Ascending aorta (tissue), 2 donors: ENCODE measurements around the gene HIGD1B. TPM values are rescaled to one million over a fixed set of nuclear protein-coding genes. Genes with fewer than 3 reads are reported as not detected.

Source experiments
- DNase-seq, 2 donors: peaks; one replicate each; pipeline ENCODE4 v3.0.0-alpha.2; 2019; ENCODE audit warnings: low spot score in 2 of 2
- H3K27ac ChIP-seq, 2 donors: fragments of 200-600 bp; sonication (generic); one replicate each; pipeline ENCODE4 v1.5.1; 2016 to 2017; ENCODE audit warnings: mild to moderate bottlenecking in 1 of 2
- H3K27me3 ChIP-seq: fragments of 200-600 bp; sonication (generic); one replicate; pipeline ENCODE4 v1.5.1; 2017
- H3K36me3 ChIP-seq, 2 donors: fragments of 200-600 bp; sonication (generic); one replicate each; pipeline ENCODE4 v1.5.1; 2016
- H3K4me1 ChIP-seq, 2 donors: fragments of 200-600 bp; sonication (generic); one replicate each; pipeline ENCODE4 v1.5.1; 2016 to 2017; ENCODE audit warnings: mild to moderate bottlenecking in 1 of 2
- H3K4me3 ChIP-seq, 2 donors: fragments of 200-600 bp; sonication (generic); one replicate each; pipeline ENCODE4 v1.5.1; 2016 to 2017; ENCODE audit warnings: mild to moderate bottlenecking in 1 of 2
- H3K9me3 ChIP-seq, 2 donors: fragments of 200-600 bp; sonication (generic); one replicate each; pipeline ENCODE4 v1.5.1; 2016
- intact Hi-C: fragments of 100-400 bp; cut with DNase I; formaldehyde crosslinking; loops from one replicate; pipeline ENCODE4 v1.15.1; 2023
- total RNA-seq: library from RNA; depleted of rRNA; stranded (reverse); fragments of >200 nt; gene quantifications from one replicate; pipeline ENCODE4 v1.1.0, GENCODE V29; 2016
- TF ChIP-seq, protein P1 (sequence below), 3 experiments: fragments of 200-600 bp in 2 of 3; fragments of 450-650 bp in 1 of 3; sonication (generic) in 2 of 3; IDR thresholded peaks; one replicate each; pipeline ENCODE4 v1.5.1; 2016 to 2019; ENCODE audit warnings: antibody characterized with exemption in 3 of 3, mild to moderate bottlenecking in 1 of 3, moderate library complexity in 1 of 3

HIGD1B gene
- total RNA-seq, 1 donor from 2014 or later: not detected

DNA sequence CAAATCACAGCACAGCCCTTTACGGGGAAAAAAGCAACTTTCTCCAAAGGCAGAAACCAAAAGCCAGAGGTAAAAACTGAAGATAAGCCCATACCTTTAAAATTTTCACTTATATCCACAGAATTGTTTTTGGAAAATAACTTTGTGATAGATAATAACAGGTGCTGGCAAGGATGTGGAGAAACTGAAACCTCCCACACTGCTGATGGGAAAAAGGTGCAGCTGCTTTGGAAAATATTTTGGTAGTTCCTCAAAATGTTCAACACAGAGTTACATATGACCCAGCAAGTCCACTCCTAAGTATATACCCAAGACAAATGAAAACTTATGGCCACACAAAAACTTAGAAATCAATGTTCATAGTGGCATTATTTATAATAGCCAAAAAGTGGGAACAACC, 39.3 kb downstream of the HIGD1B start:
- TF ChIP-seq, protein P1, sequence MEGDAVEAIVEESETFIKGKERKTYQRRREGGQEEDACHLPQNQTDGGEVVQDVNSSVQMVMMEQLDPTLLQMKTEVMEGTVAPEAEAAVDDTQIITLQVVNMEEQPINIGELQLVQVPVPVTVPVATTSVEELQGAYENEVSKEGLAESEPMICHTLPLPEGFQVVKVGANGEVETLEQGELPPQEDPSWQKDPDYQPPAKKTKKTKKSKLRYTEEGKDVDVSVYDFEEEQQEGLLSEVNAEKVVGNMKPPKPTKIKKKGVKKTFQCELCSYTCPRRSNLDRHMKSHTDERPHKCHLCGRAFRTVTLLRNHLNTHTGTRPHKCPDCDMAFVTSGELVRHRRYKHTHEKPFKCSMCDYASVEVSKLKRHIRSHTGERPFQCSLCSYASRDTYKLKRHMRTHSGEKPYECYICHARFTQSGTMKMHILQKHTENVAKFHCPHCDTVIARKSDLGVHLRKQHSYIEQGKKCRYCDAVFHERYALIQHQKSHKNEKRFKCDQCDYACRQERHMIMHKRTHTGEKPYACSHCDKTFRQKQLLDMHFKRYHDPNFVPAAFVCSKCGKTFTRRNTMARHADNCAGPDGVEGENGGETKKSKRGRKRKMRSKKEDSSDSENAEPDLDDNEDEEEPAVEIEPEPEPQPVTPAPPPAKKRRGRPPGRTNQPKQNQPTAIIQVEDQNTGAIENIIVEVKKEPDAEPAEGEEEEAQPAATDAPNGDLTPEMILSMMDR (IDR thresholded peaks at IDR 0.05): no peak
- Histone ChIP-seq H3K27ac (no peak overlapping the region), H3K4me1 (no peaks in the 10 kb centered on the region), H3K9me3 (no peaks in the 10 kb centered on the region), H3K36me3 (peaks cover 49 to 55% of the 10 kb centered on the region in 2 donors), H3K4me3 (no peak overlapping the region), H3K27me3 (no peaks in the 10 kb centered on the region)
- intact Hi-C loops: no loop called here
- no peak for DNase-seq

- Histone ChIP-seq H3K4me1 (no peaks in the 10 kb centered on the region), H3K27ac (no peak overlapping the region), H3K4me3 (no peak overlapping the region), H3K27me3 (no peaks in the 10 kb centered on the region), H3K36me3 (peaks cover 44 to 50% of the 10 kb centered on the region in 2 donors), H3K9me3 (no peaks in the 10 kb centered on the region)
- DNase-seq: no peak
- TF ChIP-seq, protein P1 (IDR thresholded peaks at IDR 0.05): no peak
- intact Hi-C loops: no loop called here
These were observed 40.6 kb downstream of the HIGD1B start for GRCh38 chr17:44887971-44888954.

GRCh38 chr17:44889003-44889402, 41.3 kb downstream of the HIGD1B start:
- H3K27me3 ChIP-seq: no peaks in the 10 kb centered on the region
- TF ChIP-seq, protein P1 (IDR thresholded peaks at IDR 0.05): no peak
- H3K36me3 ChIP-seq: peaks cover 44 to 50% of the 10 kb centered on the region in 2 donors
- H3K9me3 ChIP-seq: no peaks in the 10 kb centered on the region
- no peak overlapping the region for H3K27ac ChIP-seq
- H3K4me1 ChIP-seq: no peaks in the 10 kb centered on the region
- H3K4me3 ChIP-seq: no peak overlapping the region
- no peak for DNase-seq
- intact Hi-C loops: no loop called here

DNA sequence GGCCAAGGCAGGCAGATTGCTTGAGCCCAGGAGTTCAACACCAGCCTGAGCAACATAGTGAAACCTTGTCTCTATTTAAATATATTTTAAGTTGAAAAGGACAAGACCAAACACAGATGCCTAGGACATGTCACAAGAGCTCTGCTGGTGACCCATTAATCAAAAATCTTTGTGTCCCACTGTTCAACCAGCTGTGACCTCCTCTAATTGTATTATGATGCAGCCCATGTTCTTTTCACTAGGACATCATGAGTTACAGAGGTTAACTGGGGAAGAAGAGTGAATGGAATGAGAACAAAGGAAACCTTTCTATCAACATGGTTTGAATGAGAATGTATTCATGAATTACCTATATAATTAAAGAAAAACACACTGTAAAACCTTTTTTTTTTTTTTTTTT, 44.6 kb downstream of the HIGD1B start:
- intact Hi-C loops: no loop called here
- Histone ChIP-seq H3K4me1 (no peaks in the 10 kb centered on the region), H3K4me3 (no peak overlapping the region), H3K9me3 (no peaks in the 10 kb centered on the region), H3K27ac (no peak overlapping the region), H3K27me3 (no peaks in the 10 kb centered on the region), H3K36me3 (peaks cover 22 to 28% of the 10 kb centered on the region in 2 donors)
- DNase-seq: no peak
- TF ChIP-seq, protein P1 (IDR thresholded peaks at IDR 0.05): no peak

DNA sequence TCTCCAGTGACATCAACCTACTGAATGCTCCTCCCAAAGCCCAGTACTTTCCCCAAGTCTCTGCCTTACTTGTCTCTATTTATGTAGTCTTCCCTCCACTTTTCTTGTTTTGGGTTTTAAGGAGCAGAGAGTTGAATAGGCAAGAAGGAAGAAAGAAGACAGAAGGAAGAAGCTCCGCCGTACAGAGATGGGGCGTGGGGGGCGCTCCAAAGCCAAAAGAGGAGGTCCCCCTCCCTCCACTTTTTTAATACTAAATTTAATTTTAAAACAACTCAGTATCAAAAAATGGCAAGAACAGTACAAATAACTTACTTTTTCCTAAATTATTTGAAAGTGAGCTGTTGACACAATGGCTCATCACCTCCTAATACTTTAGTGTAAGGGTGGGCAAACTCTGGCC, 47.0 kb downstream of the HIGD1B start:
- no peak for DNase-seq
- Histone ChIP-seq H3K9me3 (no peaks in the 10 kb centered on the region), H3K4me3 (no peak overlapping the region), H3K27ac (no peak overlapping the region), H3K36me3 (peaks cover 22 to 28% of the 10 kb centered on the region in 2 donors), H3K27me3 (no peaks in the 10 kb centered on the region), H3K4me1 (peaks cover 0 to 11% of the 10 kb centered on the region in 2 donors)
- intact Hi-C loops: no loop called here
- TF ChIP-seq, protein P1 (IDR thresholded peaks at IDR 0.05): no peak
